ENCODE results near the gene FBXO36.

DNA sequence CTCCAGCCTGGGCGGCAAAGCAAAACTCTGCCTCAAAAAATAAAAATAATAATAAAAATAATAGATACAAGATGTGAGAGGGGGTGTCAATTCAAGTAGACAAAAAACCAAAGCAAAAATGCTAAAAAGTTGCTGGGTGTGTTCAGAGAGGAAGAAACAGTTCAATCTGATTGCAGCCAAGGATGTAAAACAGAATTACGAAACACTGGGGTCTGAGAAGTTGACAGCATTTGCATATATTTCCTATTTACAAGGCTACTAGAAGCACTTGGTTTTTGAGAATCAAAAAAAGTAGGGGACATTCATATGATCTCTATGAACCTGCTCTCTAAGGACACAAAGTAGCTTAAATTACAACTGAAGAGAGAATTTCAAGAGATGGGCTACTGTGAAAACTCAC is 8.1 kb upstream of the FBXO36 start:
- TF ChIP-seq EZH2phosphoT487 (IDR thresholded peaks at IDR 0.05) (no peak), EZH2 (IDR thresholded peaks at IDR 0.05) (no peak)
- TF ChIP-seq, protein P1, sequence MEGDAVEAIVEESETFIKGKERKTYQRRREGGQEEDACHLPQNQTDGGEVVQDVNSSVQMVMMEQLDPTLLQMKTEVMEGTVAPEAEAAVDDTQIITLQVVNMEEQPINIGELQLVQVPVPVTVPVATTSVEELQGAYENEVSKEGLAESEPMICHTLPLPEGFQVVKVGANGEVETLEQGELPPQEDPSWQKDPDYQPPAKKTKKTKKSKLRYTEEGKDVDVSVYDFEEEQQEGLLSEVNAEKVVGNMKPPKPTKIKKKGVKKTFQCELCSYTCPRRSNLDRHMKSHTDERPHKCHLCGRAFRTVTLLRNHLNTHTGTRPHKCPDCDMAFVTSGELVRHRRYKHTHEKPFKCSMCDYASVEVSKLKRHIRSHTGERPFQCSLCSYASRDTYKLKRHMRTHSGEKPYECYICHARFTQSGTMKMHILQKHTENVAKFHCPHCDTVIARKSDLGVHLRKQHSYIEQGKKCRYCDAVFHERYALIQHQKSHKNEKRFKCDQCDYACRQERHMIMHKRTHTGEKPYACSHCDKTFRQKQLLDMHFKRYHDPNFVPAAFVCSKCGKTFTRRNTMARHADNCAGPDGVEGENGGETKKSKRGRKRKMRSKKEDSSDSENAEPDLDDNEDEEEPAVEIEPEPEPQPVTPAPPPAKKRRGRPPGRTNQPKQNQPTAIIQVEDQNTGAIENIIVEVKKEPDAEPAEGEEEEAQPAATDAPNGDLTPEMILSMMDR (IDR thresholded peaks at IDR 0.05): no peak
